GM19395 (cell line): Measurements from ENCODE around the gene LBHD2.

Experiments
- ATAC-seq: cut with Tn5 transposase; IDR thresholded peaks from one replicate; pipeline ENCODE4 v1.9.1; 2021; ENCODE audit warnings: mild to moderate bottlenecking, moderate library complexity; ENCODE audit not compliant: unreplicated experiment

The LBHD2 gene

GRCh38 chr14:103068351-103069073 is 15.5 kb upstream of the LBHD2 start:
- ATAC-seq, result no peak

GRCh38 chr14:103070263-103070885 is 13.6 kb upstream of the LBHD2 start:
- no peak for ATAC-seq

- ATAC-seq, result no peak
Measured at GRCh38 chr14:103070971-103071542, 13.0 kb upstream of the LBHD2 start.

GRCh38 chr14:103071544-103072251 is 12.3 kb upstream of the LBHD2 start:
- no peak for ATAC-seq

- ATAC-seq, result no peak
Measured at GRCh38 chr14:103072595-103073366, 11.2 kb upstream of the LBHD2 start.

- no peak for ATAC-seq
Measured at GRCh38 chr14:103073367-103073875, 10.6 kb upstream of the LBHD2 start.

- no peak for ATAC-seq
Measured at GRCh38 chr14:103073876-103074728, 9.9 kb upstream of the LBHD2 start.

GRCh38 chr14:103074729-103075367 is 9.2 kb upstream of the LBHD2 start:
- no peak for ATAC-seq

- ATAC-seq, result no peak
Measured at GRCh38 chr14:103078420-103078749, 5.6 kb upstream of the LBHD2 start.

GRCh38 chr14:103078860-103079587 is 5.0 kb upstream of the LBHD2 start:
- no peak for ATAC-seq

- ATAC-seq, result no peak
Measured at GRCh38 chr14:103081951-103082350, 2.1 kb upstream of the LBHD2 start.

- no peak for ATAC-seq
Measured at GRCh38 chr14:103085106-103086091, 1.4 kb downstream of the LBHD2 start.

GRCh38 chr14:103086771-103087342 is 2.8 kb downstream of the LBHD2 start:
- no peak for ATAC-seq

GRCh38 chr14:103087343-103087835 is 3.4 kb downstream of the LBHD2 start:
- no peak for ATAC-seq

- ATAC-seq, result no peak
Measured at GRCh38 chr14:103088921-103089320, 4.9 kb downstream of the LBHD2 start.

- no peak for ATAC-seq
Measured at GRCh38 chr14:103089386-103090335, 5.7 kb downstream of the LBHD2 start.
